GM12891 (cell line): ENCODE results near the gene HTT.

Experiments
- POLR2A ChIP-seq: IDR thresholded peaks from 2 replicates; pipeline ENCODE4 v1.6.1; 2011; ENCODE audit warnings: low read depth, low read length, control low read depth
- POLR2AphosphoS5 ChIP-seq: IDR thresholded peaks from 2 replicates; pipeline ENCODE4 v1.6.1; 2011; ENCODE audit warnings: low read depth, low read length, control low read depth
- POU2F2 ChIP-seq: IDR thresholded peaks from 2 replicates; pipeline ENCODE4 v1.6.1; 2011; ENCODE audit warnings: low read depth, mild to moderate bottlenecking, control low read depth, low read length, moderate library complexity
- SPI1 ChIP-seq: IDR thresholded peaks from 2 replicates; pipeline ENCODE4 v1.6.1; 2011; ENCODE audit warnings: low read depth, low read length, control low read depth
- TAF1 ChIP-seq: IDR thresholded peaks from 2 replicates; pipeline ENCODE4 v1.6.1; 2011; ENCODE audit warnings: low read depth, low read length, control low read depth

DNA sequence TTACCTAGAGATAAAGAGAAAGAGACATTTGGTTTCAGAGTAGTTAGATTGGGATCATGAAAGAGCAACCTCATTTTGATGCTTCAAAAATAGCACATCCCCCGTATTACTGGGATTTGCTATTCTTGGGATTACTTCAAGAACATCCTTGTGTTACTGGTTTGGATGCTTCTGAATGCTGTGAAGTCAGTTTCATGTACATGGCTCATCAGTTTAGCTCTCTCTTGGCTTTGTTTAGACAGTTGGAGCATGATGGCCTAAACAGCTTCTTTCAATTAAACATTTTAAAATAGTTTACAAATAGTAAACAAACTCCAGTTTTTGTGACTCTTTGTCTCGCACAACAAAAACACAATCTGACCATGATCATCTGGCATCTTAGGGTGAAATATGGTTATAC, 23.9 kb downstream of the HTT start:
- TF ChIP-seq POLR2AphosphoS5: no peak
- TF ChIP-seq TAF1: no peak
- no peak for TF ChIP-seq POLR2A
- TF ChIP-seq POU2F2: no peak
- TF ChIP-seq SPI1: no peak
